GM19468 (cell line): ENCODE results near the gene MS4A10.

ENCODE experiments used
- ATAC-seq: cut with Tn5 transposase; IDR thresholded peaks from one replicate; pipeline ENCODE4 v1.9.1; 2021; ENCODE audit warnings: mild to moderate bottlenecking, moderate library complexity, moderate number of reproducible peaks; ENCODE audit not compliant: unreplicated experiment; ENCODE audit errors: extremely low read depth

Gene MS4A10

GRCh38 chr11:60764879-60765278 is 20.3 kb upstream of the MS4A10 start:
- ATAC-seq = no peak

GRCh38 chr11:60765355-60765754 is 19.8 kb upstream of the MS4A10 start:
- ATAC-seq = no peak

- ATAC-seq = no peak
Observed at GRCh38 chr11:60766547-60766946, 18.6 kb upstream of the MS4A10 start.

- no peak for ATAC-seq
Observed at GRCh38 chr11:60767388-60767811, 17.7 kb upstream of the MS4A10 start.

- ATAC-seq = no peak
Observed at GRCh38 chr11:60768202-60768601, 16.9 kb upstream of the MS4A10 start.

- no peak for ATAC-seq
Observed at GRCh38 chr11:60769273-60769672, 15.9 kb upstream of the MS4A10 start.

GRCh38 chr11:60769811-60770210 is 15.3 kb upstream of the MS4A10 start:
- no peak for ATAC-seq

GRCh38 chr11:60771146-60771545 is 14.0 kb upstream of the MS4A10 start:
- no peak for ATAC-seq

- no peak for ATAC-seq
Observed at GRCh38 chr11:60771879-60772525, 13.1 kb upstream of the MS4A10 start.

- ATAC-seq = no peak
Observed at GRCh38 chr11:60772666-60773065, 12.5 kb upstream of the MS4A10 start.

- ATAC-seq = no peak
Observed at GRCh38 chr11:60774726-60775125, 10.4 kb upstream of the MS4A10 start.

- ATAC-seq = peak; percentile 64
Observed at GRCh38 chr11:60775420-60775961, 9.6 kb upstream of the MS4A10 start.

- ATAC-seq = no peak
Observed at GRCh38 chr11:60776167-60776566, 9.0 kb upstream of the MS4A10 start.

- no peak for ATAC-seq
Observed at GRCh38 chr11:60777106-60777505, 8.0 kb upstream of the MS4A10 start.

- ATAC-seq = no peak
Observed at GRCh38 chr11:60777572-60777971, 7.6 kb upstream of the MS4A10 start.

- no peak for ATAC-seq
Observed at GRCh38 chr11:60780065-60780464, 5.1 kb upstream of the MS4A10 start.

GRCh38 chr11:60780774-60781173 is 4.4 kb upstream of the MS4A10 start:
- ATAC-seq = no peak

- no peak for ATAC-seq
Observed at GRCh38 chr11:60781286-60781980, 3.7 kb upstream of the MS4A10 start.

GRCh38 chr11:60781981-60782316 is 3.2 kb upstream of the MS4A10 start:
- no peak for ATAC-seq

GRCh38 chr11:60782393-60783140 is 2.6 kb upstream of the MS4A10 start:
- no peak for ATAC-seq

- ATAC-seq = no peak
Observed at GRCh38 chr11:60783141-60783484, 2.0 kb upstream of the MS4A10 start.
